ENCODE measurements around the gene ZNF462. TPM values are rescaled to one million over a fixed set of nuclear protein-coding genes. Genes with fewer than 3 reads are reported as not detected.
A peak's percentile ranks its signal among the peaks of the same experiment; 100 is the strongest.

ZNF462 gene
- total and polyA plus RNA-seq, 11 donors = 5.3 to 51.3 (median 30.9) TPM

DNA sequence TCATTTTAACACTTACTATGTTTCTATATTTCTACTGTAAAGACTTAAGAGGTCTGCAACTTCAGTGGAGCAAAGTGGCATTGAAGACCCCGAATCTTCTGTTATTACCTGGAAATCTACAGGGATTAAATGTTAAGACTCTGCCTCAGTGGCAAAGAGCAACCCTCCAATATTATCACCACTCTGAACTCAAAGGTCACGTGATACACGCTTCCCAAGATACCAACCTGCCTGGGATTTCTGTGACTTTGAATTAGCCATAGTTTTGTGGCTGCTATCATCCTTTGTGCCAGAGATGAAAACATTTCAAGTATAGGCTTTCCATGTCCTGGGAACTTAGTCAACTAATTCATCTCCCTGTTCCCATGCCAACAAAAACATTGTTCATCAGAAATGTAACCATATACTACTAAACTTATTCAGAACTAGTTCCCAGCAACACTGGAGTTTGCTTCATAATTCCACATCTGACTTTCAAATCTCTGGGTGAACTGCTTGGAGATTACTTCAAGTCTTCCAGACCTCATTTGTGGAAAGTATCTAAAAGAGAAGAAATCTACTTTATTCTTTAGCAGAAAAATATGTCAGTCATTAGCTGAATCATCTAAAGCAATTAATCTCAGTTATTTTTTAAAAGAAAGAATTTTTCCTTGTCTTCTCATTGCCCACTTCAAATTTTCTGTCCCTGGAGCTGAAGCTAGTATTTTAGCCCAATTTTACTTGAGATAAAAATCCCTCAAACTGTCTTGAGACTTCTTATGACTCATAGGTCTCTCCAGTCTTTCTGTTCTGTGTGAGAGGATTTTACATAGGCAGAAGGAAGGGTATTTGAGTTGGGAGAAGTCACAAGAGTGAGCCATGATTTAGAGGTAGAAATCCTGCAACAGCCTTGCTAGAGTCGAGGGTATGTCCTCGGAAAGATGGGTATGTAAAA, 83.0 kb downstream of the ZNF462 start:
- WGBS, 4 donors = 72 to 77% (median 76%) methylated on average over 5 of the region's 5 CpGs
- Histone ChIP-seq H3K4me1 (peaks cover 0 to 21% (median 6%) of the 10 kb centered on the region in 12 donors), H3K27me3 (no peaks in the 10 kb centered on the region), H3K9me3 (no peaks in the 10 kb centered on the region), H3K4me3 (no peak overlapping the region), H3K36me3 (peaks cover 0 to 43% (median 5%) of the 10 kb centered on the region in 9 donors), H3K27ac (peak overlapping the region in 3 of 12 donors; percentile 7 to 42 (median 10))
- no peak for DNase-seq
- intact Hi-C loops (cut with DNase I) = no loop called here
- peak in 1 of 4 donors; percentile 43 for ATAC-seq
- TF ChIP-seq, protein P1, sequence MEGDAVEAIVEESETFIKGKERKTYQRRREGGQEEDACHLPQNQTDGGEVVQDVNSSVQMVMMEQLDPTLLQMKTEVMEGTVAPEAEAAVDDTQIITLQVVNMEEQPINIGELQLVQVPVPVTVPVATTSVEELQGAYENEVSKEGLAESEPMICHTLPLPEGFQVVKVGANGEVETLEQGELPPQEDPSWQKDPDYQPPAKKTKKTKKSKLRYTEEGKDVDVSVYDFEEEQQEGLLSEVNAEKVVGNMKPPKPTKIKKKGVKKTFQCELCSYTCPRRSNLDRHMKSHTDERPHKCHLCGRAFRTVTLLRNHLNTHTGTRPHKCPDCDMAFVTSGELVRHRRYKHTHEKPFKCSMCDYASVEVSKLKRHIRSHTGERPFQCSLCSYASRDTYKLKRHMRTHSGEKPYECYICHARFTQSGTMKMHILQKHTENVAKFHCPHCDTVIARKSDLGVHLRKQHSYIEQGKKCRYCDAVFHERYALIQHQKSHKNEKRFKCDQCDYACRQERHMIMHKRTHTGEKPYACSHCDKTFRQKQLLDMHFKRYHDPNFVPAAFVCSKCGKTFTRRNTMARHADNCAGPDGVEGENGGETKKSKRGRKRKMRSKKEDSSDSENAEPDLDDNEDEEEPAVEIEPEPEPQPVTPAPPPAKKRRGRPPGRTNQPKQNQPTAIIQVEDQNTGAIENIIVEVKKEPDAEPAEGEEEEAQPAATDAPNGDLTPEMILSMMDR (IDR thresholded peaks at IDR 0.05) = no peak
- no peak for TF ChIP-seq POLR2A (IDR thresholded peaks at IDR 0.05)

DNA sequence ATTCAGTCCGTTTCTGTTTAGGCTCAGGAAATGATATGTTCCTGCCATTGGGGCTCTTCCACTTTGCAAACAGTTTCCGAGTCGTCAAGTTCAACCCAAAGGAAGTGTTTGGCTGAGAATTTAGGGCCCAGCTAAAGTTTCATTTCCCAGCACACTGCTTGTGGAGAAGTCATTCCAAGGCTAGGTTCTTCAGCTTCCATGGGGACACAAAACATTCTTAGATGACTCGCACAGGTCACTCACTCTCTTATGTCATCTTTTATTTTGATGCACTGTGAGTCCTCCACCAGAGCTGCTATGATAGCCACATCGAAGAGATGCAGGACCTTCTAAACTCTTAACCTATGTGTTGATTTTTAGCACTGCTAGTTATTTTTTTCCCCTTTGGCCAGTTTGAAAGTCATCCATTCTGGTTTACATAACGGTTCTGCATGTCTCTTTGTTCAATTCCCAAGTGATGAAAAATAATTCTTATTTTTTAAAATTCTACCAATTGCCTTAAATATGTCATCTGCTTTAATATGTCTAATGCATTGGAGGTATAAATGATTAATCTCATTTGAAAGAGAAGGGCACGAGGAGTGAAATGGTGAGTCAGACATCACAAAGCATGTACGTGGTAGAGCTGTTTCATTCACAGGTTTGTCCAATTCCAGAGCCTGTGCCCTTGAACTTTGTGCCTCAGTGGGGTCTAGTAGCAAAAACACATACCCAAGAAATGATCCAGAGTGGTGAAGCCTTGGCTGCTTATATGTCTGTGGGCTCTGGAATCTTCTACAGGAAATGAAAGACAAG, 84.3 kb downstream of the ZNF462 start:
- no peak for DNase-seq
- no peaks in the 10 kb centered on the region for H3K9me3 ChIP-seq
- H3K4me3 ChIP-seq = no peak overlapping the region
- TF ChIP-seq POLR2A (IDR thresholded peaks at IDR 0.05) = no peak
- TF ChIP-seq, protein P1 (IDR thresholded peaks at IDR 0.05) = no peak
- peaks cover 0 to 33% (median 3%) of the 10 kb centered on the region in 9 donors for H3K36me3 ChIP-seq
- ATAC-seq = peak in 1 of 4 donors; percentile 22
- intact Hi-C loops (cut with DNase I) = no loop called here
- H3K27me3 ChIP-seq = no peaks in the 10 kb centered on the region
- peaks cover 0 to 21% (median 6%) of the 10 kb centered on the region in 12 donors for H3K4me1 ChIP-seq
- WGBS, 4 donors = 72 to 83% (median 77%) methylated on average over 8 of the region's 8 CpGs
- H3K27ac ChIP-seq = peak overlapping the region in 1 of 12 donors; percentile 42

DNA sequence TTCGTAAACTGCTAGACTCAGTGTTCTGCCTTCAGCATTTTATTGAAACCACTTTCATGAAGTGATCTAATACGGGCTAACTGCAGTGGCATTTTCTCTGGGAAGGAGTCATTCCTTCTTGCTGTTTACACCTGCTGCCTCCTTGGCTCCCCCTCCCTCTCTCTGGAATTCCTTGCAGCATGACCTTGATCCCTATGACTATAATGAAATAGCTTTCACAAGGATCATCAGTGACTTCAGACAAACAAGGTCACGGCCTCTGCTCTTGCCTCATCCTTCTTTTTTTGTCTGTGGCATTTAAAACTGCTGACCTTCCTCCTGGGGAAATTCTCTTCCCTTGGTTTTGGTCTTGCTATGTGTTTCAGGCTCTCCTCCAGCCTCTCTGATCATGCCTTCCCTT, 90.2 kb downstream of the ZNF462 start:
- WGBS, 4 donors = 86 to 93% (median 91%) methylated on average over 3 of the region's 3 CpGs
- TF ChIP-seq POLR2A (IDR thresholded peaks at IDR 0.05) = no peak
- TF ChIP-seq, protein P1 (IDR thresholded peaks at IDR 0.05) = no peak
- Histone ChIP-seq H3K4me1 (peaks cover 0 to 7% (median 0%) of the 10 kb centered on the region in 12 donors), H3K27ac (no peak overlapping the region), H3K36me3 (peaks cover 0 to 46% (median 3%) of the 10 kb centered on the region in 9 donors), H3K27me3 (no peaks in the 10 kb centered on the region), H3K4me3 (no peak overlapping the region), H3K9me3 (no peaks in the 10 kb centered on the region)
- intact Hi-C loops (cut with DNase I) = loop anchor here in 1 of 10 donors (10.0 kb wide), 1 partner anchor 228 kb away; no protein-coding TSS in a partner anchor
- DNase-seq (no peak), ATAC-seq (peak in 1 of 4 donors; percentile 32)
